GM19193 (cell line): Measurements from ENCODE around the gene EGLN3.

Source experiments
- POLR2A ChIP-seq: IDR thresholded peaks from 4 replicates; pipeline ENCODE4 v1.6.1; 2011; ENCODE audit not compliant: insufficient read depth, insufficient read length; ENCODE audit errors: extremely low read depth

EGLN3 gene

DNA sequence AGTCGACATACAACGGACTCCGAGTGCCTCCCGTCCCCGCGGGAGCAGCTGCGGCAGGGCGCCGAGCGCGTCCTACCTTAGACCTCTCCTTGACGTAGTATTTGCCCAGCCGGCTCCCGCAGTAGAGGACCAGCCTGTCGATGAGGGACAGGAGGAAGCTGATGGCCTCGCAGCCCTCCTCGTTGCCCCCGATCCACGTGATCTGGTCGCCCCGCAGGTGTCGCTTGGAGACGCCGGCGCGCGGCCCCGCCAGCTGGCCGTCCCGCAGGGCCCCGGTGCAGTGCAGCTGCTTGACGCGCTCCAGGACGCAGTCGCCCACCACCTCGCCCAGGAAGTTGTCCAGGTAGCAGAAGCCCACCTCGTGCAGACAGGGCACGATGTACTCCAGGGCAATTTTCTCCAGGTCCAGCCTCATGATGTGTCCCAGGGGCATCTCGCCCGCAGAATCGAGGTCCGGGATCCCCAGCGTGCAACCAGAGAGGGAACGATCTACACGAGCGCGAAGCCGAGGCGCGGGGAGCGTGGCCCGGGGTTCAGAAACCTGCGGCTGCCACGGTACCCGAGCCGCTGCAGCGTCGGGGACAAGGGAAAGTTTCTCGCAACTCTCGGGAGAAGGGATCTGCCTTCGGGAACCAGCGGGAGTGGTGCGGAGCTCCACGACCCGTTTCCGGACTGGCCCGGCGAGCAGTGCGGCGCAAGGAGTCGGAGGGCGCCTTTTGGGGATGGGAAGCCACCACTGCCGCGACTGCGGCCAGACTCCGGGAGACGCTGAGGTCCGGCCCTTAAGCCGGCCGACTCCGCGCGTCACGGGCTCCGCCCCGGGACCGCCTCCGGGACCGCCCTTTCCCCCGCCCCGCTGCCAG, at the start of gene EGLN3:
Gene EGLN3 (minus strand): TSS at position 755 of the 863 bp plus-strand sequence. CDS start 322 bp downstream, at position 433.
- TF ChIP-seq POLR2A = peak; percentile 96

DNA sequence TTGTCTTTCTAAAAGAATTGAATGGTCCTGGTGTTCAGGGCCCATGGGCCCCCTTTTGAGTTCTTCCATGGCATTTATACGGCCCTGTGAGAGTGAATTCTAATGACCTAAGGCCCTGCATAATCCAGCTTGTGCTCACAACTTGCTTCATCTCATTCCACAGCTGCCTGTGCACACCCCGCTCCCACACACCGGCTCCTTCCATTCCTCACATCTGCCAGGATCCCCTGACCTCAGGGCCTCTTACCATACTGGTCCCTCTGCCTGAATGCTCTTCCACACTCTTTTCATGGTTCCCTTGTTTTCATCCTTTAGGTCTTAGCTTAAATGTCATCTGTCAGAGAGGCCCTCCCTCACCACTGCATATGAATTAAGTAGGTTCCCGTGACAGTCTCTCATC, 49.5 kb upstream of the EGLN3 start:
- TF ChIP-seq POLR2A = no peak

DNA sequence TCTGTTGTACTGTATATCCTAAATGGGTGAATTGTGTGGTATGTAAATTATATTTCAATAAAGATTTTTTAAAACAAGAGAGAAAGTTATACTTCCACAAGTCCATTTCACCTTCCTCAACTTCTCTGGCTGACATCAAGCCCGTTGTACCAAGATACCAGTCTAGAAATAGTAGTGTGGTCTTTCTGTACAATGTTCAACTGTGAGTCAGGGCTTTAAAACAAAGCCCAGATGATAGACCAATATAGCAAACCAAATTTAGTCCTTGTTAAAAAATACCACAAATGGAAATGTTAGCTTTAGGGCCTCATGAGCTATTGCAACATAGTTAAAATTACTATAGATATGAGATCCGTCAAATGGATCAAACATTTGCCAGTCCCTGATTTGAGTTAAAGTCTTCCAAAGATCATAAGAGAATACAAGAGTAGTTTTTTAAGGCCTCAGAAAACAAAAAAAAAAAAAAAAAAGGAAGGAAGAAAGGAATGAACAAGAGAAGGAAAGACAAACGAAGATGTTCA, 49.0 kb upstream of the EGLN3 start:
- TF ChIP-seq POLR2A = no peak

DNA sequence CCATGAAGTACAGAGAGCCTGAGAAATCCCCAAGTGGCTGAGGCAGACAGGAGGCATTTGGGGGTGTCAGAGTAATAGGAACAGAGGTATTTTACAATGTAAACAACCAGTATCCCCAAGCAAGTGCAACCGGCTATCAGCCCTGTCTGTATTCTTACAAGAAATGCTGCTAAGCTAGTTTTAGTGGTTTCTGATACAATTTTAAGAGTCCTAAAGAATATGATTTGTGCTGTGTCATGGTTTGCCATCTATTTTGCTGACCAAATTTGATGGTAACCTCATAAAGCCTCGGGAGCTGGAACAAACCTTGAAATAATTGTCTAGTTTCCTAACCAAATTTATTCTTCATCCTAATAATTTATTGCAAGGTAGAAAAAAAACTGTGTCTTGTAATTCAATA, 46.7 kb upstream of the EGLN3 start:
- TF ChIP-seq POLR2A = no peak

DNA sequence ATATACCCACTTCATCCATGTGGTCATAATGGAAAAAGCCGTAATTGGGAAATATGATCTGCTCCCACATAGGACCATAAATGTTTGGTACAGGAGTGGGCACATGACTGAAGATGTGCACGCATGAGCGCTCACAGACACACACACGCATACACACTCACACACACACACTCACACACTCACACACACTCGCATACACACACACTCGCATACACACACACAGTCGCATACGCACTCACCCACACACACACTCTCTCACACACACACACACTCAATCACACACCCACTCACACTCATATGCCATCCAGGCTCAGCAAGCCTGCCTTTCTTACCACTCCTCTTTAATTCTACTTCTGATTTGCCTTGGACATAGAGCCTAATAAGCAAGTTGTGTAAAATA, 45.6 kb upstream of the EGLN3 start:
- TF ChIP-seq POLR2A = no peak

DNA sequence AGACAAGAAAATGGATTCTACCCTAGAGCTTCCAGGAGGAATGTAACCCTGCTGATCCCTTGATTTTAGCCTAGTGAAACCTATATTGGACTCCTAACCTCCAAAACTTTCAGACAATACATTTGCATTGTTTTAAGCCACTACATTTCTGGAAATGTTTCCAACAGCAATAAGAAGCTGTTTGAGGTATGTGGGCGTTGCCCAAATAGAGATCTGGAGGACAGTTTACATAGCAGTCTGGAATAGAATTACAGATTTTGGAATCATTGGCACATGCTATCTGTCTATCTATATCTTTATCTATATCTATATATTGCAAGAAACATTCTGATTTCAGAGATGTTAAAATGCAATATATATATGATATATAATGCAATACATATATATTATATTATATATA, 42.4 kb upstream of the EGLN3 start:
- no peak for TF ChIP-seq POLR2A

DNA sequence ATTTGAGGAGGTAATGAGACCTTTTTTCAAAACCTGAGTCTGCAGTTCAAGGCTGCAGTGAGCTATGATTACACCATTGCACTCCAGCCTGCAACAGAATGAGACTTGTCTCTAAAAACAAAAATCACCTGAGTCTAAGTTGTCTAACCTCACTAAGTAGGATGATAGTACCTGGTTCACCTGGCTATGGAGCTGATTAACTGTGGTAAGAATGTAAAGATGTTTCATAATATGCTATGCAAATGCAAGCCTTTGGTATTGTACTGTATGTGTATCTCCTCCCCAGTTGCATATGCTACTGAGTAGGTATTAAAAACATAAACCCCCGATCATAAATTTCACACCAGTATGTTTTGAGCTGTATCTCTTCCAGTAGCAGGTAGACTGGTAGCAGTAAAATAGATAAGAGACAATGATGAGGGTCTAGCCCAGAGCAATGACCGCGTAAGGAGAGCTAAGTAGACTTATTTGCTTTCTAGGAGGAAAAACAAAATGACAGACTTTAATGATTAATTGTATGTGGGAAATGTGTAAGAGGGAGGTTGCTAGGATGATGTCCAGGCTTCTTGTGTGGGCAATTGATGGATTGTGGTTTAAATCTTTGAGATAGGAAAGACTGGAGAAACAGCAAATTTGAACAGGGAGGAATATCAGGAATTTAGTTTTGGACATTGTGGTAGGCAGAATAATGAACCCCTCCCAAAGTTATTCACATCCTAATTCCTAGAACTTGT, 41.6 kb upstream of the EGLN3 start:
- TF ChIP-seq POLR2A = no peak

DNA sequence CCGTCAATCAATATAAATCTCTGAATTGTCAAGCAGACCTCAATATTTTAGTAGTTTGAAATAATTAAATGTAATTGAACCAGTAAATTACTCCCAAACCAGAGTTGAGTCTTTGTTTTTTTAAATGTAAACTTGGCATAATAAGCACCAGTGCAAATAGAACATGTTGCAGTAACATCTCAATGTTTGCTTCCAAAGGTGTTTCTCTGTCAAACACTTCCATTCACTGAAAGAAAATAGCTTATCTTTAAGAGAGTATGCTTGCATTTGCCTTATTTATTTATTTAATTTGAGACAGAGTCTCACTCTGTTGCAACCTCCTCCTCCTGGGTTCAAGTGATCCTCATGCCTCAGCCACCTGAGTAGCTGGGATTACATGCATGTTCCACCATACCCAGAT, 39.9 kb upstream of the EGLN3 start:
- no peak for TF ChIP-seq POLR2A

DNA sequence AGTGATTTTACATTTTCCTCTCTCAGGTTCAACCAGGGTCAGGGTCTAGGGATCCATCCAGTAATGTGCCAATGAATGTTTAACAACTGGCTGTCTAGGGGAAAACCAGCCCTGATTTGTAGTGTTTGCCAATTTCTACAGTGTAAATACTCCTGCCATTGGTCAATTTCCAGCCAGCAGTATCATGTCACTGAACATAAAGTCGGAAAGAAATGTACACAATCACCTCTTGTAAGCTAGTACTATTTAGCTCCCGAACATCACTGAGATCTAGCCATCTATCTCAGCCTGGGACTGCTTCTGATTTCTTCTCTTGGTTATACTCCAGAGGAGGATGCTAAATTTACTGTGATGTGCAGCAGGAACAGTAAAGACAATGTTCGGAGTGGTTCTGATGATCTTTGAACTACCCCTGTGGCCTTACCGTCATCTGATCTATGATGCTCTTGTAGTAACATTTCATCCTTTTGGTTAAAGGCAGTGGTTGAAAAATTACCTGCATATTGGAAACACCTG, 36.7 kb upstream of the EGLN3 start:
- TF ChIP-seq POLR2A = no peak

DNA sequence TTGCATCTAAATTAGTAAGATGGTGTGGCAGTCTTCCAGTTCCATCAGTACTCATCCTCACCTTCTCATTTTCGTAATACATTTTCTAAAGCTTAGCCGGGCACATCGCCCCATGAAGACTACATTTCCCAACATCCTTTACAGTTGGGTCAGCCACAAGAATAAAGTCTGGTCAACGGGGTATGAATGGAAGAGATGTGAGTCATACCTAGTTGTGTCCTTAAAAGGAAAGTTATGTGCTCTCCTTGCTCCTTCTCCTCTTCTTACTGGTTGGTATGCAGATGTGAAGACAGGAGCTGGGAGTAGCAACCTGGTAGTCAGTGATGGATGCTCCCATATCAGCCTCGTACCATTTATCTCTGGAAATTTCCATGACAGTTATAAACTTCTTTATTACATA, 35.9 kb upstream of the EGLN3 start:
- TF ChIP-seq POLR2A = no peak

DNA sequence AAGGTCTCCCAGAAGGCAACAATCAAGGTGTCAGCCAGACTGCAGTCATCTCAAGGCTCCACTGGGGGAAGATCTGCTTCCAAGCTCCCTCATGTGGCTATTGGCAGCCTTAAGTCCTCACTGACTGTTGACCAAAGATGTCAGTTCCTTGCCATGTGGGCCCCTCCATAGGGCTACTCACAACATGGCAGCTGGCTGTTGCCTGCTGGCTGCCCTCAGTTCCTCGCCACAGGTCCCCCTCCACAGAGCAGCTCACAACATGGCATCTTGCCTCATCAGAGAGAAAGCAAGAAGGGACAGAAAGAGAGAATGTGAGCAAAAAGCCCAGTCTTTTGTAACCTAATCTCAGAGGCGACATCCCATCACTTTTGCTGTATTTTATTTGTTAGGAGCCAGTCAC, 34.4 kb upstream of the EGLN3 start:
- no peak for TF ChIP-seq POLR2A

DNA sequence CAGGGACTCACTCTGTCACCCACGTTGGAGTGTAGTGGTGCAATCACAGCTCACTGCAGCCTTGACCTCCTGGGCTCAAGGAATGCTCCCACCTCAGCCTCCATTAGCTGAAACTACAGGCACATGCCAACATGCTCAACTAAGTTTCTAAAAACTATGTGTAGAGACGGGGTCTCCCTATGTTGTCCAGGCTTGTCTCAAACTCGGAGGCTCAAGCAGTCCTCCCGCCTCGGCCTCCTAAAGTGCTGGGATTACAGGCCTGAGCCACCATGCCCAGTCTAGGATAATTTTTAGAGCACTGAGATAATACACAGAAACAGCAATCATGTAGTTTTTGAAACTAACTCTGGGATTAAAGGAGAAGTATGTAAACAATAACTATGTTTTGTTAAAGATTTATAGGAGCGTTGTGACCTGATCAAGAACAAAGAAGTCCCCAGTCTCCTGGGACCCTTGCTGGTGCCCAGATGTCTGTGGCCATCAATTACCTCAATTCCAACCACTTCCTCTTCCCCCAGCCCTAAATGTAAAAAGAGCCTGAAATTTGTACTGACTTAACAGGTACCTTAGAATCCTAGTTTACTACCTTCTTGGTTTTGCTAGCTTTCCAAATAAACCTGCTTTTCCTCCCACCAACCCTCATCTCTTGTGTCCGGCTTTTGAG, 28.9 kb upstream of the EGLN3 start:
- TF ChIP-seq POLR2A = no peak

DNA sequence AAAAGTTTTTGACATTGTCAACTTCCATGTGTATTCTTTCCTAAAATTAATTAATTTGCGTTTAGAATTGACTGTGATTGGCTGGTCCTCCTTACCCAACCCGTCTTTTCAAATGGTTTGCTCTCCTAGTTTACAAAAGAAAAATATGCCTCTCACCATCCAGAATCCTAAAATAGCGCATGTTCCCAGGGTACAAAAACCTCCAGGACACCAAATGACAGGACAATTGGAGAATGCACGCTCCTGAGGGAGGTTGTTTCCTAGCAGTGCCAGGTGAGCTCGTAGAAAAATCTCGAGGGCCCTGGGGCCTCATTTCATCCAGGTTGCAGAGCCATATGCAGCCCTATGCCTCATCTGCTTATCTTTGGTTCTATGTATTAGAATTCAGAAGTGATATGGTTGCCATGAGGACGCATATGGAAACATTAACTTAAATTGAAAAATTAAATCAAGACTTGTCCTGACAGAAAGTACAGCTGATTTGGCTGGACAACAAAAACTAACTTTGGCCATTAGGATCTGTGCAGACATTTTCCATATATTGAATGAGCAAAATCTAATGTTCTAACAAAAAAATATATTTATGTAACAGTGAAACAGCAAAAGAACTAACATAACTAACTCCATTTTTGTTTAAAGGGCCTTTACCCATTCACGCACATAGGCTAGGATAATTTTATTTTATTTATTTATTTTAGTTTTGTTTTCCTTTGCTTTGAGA, 28.2 kb upstream of the EGLN3 start:
- TF ChIP-seq POLR2A = no peak

DNA sequence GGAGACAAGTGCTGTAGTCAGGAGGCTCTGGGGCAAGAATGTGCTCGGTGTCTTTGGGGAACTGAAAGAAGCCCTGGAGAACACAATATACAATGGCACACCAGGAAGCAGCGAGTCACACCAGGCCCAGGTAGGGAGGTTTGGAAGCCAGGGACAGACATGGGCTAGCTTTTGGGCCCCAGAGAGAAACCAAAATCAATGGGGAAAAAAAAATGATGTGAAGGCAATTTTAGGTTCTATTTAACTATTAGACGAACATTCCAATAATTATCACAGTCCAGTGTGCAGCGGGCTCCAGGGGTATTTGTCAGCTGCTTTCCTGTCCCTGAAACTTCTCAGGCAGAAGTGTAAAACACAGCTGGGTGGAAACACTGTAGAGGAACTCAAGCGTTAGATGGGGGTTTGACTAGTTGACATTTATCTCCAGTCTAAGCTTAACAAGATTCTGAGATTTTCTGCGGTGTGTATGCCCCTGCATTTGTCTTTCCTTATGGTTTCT, 21.8 kb upstream of the EGLN3 start:
- peak; percentile 21 for TF ChIP-seq POLR2A
